T47D (cell line): Measurements from ENCODE around the gene CCDC54.

Experiments used
- DNase-seq, 2 experiments: peaks; one replicate each; pipeline versions ENCODE4 v3.0.0 to v3.0.0-alpha.2; 2011 to 2012; ENCODE audit warnings: low read depth in 1 of 2, low spot score in 1 of 2
- JUND ChIP-seq: IDR thresholded peaks from 2 replicates; pipeline ENCODE4 v1.6.1; 2012; ENCODE audit warnings: low read depth
- in situ Hi-C: cut with HindIII; loops from 2 replicates; pipeline ENCODE4 v1.10.0; 2016; ENCODE audit warnings: low sequenced_read_pairs, low pct_unique_long_range_greater_than_20kb

Gene CCDC54

GRCh38 chr3:107369791-107370190 is 7.4 kb upstream of the CCDC54 start:
- in situ Hi-C loops = no loop called here
- no peak for DNase-seq
- no peak for TF ChIP-seq JUND

GRCh38 chr3:107370907-107371306 is 6.3 kb upstream of the CCDC54 start:
- in situ Hi-C loops = no loop called here
- TF ChIP-seq JUND = no peak
- DNase-seq = peak; percentile 5 to 7

- in situ Hi-C loops = no loop called here
- DNase-seq = no peak
- no peak for TF ChIP-seq JUND
Measured at GRCh38 chr3:107372506-107372905, 4.7 kb upstream of the CCDC54 start.

GRCh38 chr3:107373896-107374295 is 3.3 kb upstream of the CCDC54 start:
- no peak for DNase-seq
- TF ChIP-seq JUND = no peak
- in situ Hi-C loops = no loop called here

- in situ Hi-C loops = no loop called here
- no peak for DNase-seq
- TF ChIP-seq JUND = no peak
Measured at GRCh38 chr3:107375682-107376081, 1.6 kb upstream of the CCDC54 start.

GRCh38 chr3:107382631-107383030 is 5.4 kb downstream of the CCDC54 start:
- in situ Hi-C loops = no loop called here
- no peak for TF ChIP-seq JUND

GRCh38 chr3:107384428-107384827 is 7.2 kb downstream of the CCDC54 start:
- in situ Hi-C loops = no loop called here
- DNase-seq = no peak
- TF ChIP-seq JUND = no peak

More at GRCh38 chr3:107382631-107383030, 5.4 kb downstream of the CCDC54 start:
- DNase-seq = no peak

GRCh38 chr3:107384907-107385306 is 7.7 kb downstream of the CCDC54 start:
- in situ Hi-C loops = no loop called here
- no peak for TF ChIP-seq JUND
- DNase-seq = no peak

GRCh38 chr3:107387555-107387954 is 10.3 kb downstream of the CCDC54 start:
- no peak for DNase-seq
- no peak for TF ChIP-seq JUND
- in situ Hi-C loops = no loop called here

GRCh38 chr3:107392549-107393165 is 15.4 kb downstream of the CCDC54 start:
- TF ChIP-seq JUND = no peak
- in situ Hi-C loops = no loop called here
- DNase-seq = peak in 1 of 2 experiments; percentile 30

- in situ Hi-C loops = no loop called here
- no peak for TF ChIP-seq JUND
Measured at GRCh38 chr3:107394502-107394901, 17.3 kb downstream of the CCDC54 start.

GRCh38 chr3:107395066-107395465 is 17.8 kb downstream of the CCDC54 start:
- no peak for TF ChIP-seq JUND
- in situ Hi-C loops = no loop called here
- DNase-seq = no peak

More at GRCh38 chr3:107394502-107394901, 17.3 kb downstream of the CCDC54 start:
- DNase-seq = peak; percentile 22 to 76

- DNase-seq = no peak
- in situ Hi-C loops = no loop called here
- TF ChIP-seq JUND = no peak
Measured at GRCh38 chr3:107401301-107401700, 24.1 kb downstream of the CCDC54 start.

GRCh38 chr3:107402214-107402613 is 25.0 kb downstream of the CCDC54 start:
- in situ Hi-C loops = no loop called here
- no peak for TF ChIP-seq JUND
- DNase-seq = no peak
